Activated T-cell treated with anti-CD3 and anti-CD28 coated beads, Interleukin-2, amount 50 U/mL, for 72 hours (primary cell): ENCODE data around the gene SH3TC1. TPM values are rescaled to one million over a fixed set of nuclear protein-coding genes. Genes with fewer than 3 reads are reported as not detected.

ENCODE experiments used
- ATAC-seq, 2 donors: fragments of 150-1000 bp; cut with Tn5 transposase; replicated peaks in 1 of 2; 2 replicates each; pipeline ENCODE4 v1.10.0; 2021; ENCODE audit warnings: moderate library complexity in 2 of 2, mild to moderate bottlenecking in 1 of 2
- DNase-seq, 2 donors: peaks; one replicate each; pipeline ENCODE4 v3.0.0; 2021 to 2022; ENCODE audit warnings: mixed read lengths in 1 of 2
- H3K27ac Mint-ChIP-seq: one replicate; pipeline ENCODE4 v1.8.0; 2022; ENCODE audit warnings: mild to moderate bottlenecking, moderate library complexity, mixed read lengths
- H3K27me3 Mint-ChIP-seq: one replicate; pipeline ENCODE4 v1.8.0; 2022; ENCODE audit warnings: low read depth, mixed read lengths
- H3K36me3 Mint-ChIP-seq, 2 donors: one replicate each; pipeline ENCODE4 v1.8.0; 2022; ENCODE audit warnings: mixed read lengths in 2 of 2, mild to moderate bottlenecking in 1 of 2; ENCODE audit not compliant: insufficient read depth in 2 of 2
- H3K4me1 Mint-ChIP-seq: one replicate; pipeline ENCODE4 v1.8.0; 2022; ENCODE audit warnings: low read depth, mixed read lengths
- H3K4me3 Mint-ChIP-seq, 2 donors: one replicate each; pipeline ENCODE4 v1.8.0; 2022; ENCODE audit warnings: mild to moderate bottlenecking in 2 of 2, mixed read lengths in 2 of 2, moderate library complexity in 2 of 2
- H3K9me3 Mint-ChIP-seq, 2 donors: one replicate each; pipeline ENCODE4 v1.8.0; 2022; ENCODE audit warnings: mixed read lengths in 2 of 2
- total RNA-seq, 2 donors: library from RNA; stranded (reverse); gene quantifications; one replicate each; pipeline ENCODE4 v1.2.3, GENCODE V29; 2022

Gene SH3TC1
- total RNA-seq, 2 donors from 2014 or later = 15.2 to 39.0 TPM

GRCh38 chr4:8202108-8203051 lies 3.3 kb downstream of the SH3TC1 start:
- no peak for ATAC-seq
- H3K36me3 Mint-ChIP-seq = peaks cover 0 to 2% of the 10 kb centered on the region in 2 donors
- DNase-seq = no peak
- no peaks in the 10 kb centered on the region for H3K9me3 Mint-ChIP-seq
- H3K4me1 Mint-ChIP-seq = peaks cover 37% of the 10 kb centered on the region
- peak overlapping the region in 1 of 2 donors; percentile 22 for H3K4me3 Mint-ChIP-seq
- no peak overlapping the region for H3K27ac Mint-ChIP-seq
- H3K27me3 Mint-ChIP-seq = no peaks in the 10 kb centered on the region

GRCh38 chr4:8203052-8203401 lies 3.9 kb downstream of the SH3TC1 start:
- H3K27me3 Mint-ChIP-seq = no peaks in the 10 kb centered on the region
- no peaks in the 10 kb centered on the region for H3K9me3 Mint-ChIP-seq
- no peak overlapping the region for H3K27ac Mint-ChIP-seq
- DNase-seq (no peak), ATAC-seq (no peak)
- peaks cover 37% of the 10 kb centered on the region for H3K4me1 Mint-ChIP-seq
- no peak overlapping the region for H3K4me3 Mint-ChIP-seq
- H3K36me3 Mint-ChIP-seq = peaks cover 0 to 2% of the 10 kb centered on the region in 2 donors

DNA sequence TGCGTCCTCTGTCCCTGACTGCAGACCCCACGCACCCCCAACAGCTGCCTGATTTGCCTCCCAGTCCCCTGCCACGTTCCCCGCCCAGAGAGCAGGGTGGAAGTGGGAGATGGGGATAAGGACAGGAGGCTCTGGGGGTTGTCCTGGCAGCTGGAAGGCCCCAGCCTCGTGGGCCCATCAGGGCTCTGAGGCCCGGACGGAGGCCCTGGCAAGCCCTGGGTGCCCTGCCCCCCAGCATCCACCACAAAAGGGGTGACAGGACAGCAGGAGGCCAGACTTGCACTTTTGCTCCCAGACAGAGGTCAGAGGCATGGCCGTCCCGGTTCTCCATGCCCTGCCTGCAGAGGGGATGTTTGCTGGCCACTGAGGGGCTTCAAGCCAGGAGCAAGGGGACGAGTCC lies 4.7 kb downstream of the SH3TC1 start:
- no peaks in the 10 kb centered on the region for H3K27me3 Mint-ChIP-seq
- ATAC-seq (no peak), DNase-seq (no peak)
- H3K4me1 Mint-ChIP-seq = peaks cover 29% of the 10 kb centered on the region
- H3K4me3 Mint-ChIP-seq = no peak overlapping the region
- peaks cover 0 to 2% of the 10 kb centered on the region in 2 donors for H3K36me3 Mint-ChIP-seq
- no peaks in the 10 kb centered on the region for H3K9me3 Mint-ChIP-seq
- no peak overlapping the region for H3K27ac Mint-ChIP-seq

GRCh38 chr4:8204576-8205227 lies 5.6 kb downstream of the SH3TC1 start:
- Mint-ChIP-seq H3K36me3 (peaks cover 0 to 2% of the 10 kb centered on the region in 2 donors), H3K27ac (no peak overlapping the region), H3K4me1 (peaks cover 23% of the 10 kb centered on the region), H3K9me3 (no peaks in the 10 kb centered on the region), H3K27me3 (no peaks in the 10 kb centered on the region), H3K4me3 (no peak overlapping the region)
- ATAC-seq (no peak), DNase-seq (no peak)

- Mint-ChIP-seq H3K4me3 (no peak overlapping the region), H3K36me3 (peaks cover 0 to 2% of the 10 kb centered on the region in 2 donors), H3K27me3 (no peaks in the 10 kb centered on the region), H3K4me1 (peaks cover 18% of the 10 kb centered on the region), H3K9me3 (no peaks in the 10 kb centered on the region), H3K27ac (no peak overlapping the region)
- DNase-seq (no peak), ATAC-seq (no peak)
Observed at GRCh38 chr4:8205241-8205707, 6.2 kb downstream of the SH3TC1 start.

DNA sequence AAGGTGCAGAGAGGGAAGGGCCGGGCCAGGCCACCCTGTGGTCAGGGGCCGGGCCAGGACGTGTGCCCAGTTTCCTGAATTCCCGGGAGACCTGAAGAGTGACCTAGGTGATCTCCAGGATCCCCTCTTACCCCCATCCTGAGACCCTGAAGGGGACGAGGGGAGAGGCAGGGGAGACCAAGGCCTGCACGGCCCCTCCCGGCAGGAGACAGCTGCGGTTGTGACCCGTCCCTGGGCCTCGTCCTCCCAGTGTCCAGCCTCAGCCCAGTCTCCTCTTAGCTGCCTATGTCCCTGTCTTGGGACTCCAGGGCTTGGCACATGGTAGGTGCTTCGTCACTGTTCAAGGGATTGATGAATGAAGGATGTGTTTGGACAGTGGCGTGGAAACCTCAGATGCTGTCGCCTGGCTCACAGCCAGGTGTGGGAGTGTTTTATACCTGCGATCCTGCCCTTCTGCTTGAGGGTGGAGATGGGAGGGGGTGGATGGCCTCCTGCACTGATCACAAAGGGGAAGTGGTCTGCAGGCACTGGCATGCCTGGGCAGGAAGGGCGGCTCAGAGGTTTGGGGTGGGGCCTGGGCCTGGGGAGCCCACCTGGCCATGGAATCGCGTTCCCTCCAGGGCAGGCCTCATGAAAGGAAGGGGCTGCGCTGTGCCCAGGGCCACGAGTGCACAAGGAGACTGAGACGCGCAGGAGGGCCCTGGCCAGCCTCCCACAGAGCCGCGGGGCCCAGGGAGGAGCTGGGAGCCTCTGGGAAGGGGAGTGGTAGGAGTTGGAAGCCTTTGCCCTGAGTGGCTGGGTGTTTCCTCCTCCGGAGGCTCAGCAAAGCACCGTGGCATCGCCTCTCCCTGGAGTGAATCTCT lies 6.9 kb downstream of the SH3TC1 start:
- DNase-seq (no peak), ATAC-seq (no peak)
- no peaks in the 10 kb centered on the region for H3K9me3 Mint-ChIP-seq
- H3K27me3 Mint-ChIP-seq = no peaks in the 10 kb centered on the region
- H3K4me3 Mint-ChIP-seq = no peak overlapping the region
- H3K27ac Mint-ChIP-seq = no peak overlapping the region
- H3K4me1 Mint-ChIP-seq = peaks cover 11% of the 10 kb centered on the region
- peaks cover 0 to 2% of the 10 kb centered on the region in 2 donors for H3K36me3 Mint-ChIP-seq

- Mint-ChIP-seq H3K9me3 (no peaks in the 10 kb centered on the region), H3K36me3 (no peaks in the 10 kb centered on the region), H3K27ac (no peak overlapping the region), H3K4me1 (no peaks in the 10 kb centered on the region), H3K4me3 (no peak overlapping the region), H3K27me3 (no peaks in the 10 kb centered on the region)
- ATAC-seq (no peak), DNase-seq (no peak)
Observed at GRCh38 chr4:8207314-8207713, 8.2 kb downstream of the SH3TC1 start.

GRCh38 chr4:8208565-8208964 lies 9.5 kb downstream of the SH3TC1 start:
- Mint-ChIP-seq H3K9me3 (no peaks in the 10 kb centered on the region), H3K27me3 (no peaks in the 10 kb centered on the region), H3K4me3 (no peak overlapping the region), H3K4me1 (no peaks in the 10 kb centered on the region), H3K36me3 (no peaks in the 10 kb centered on the region), H3K27ac (no peak overlapping the region)
- DNase-seq (no peak), ATAC-seq (no peak)

DNA sequence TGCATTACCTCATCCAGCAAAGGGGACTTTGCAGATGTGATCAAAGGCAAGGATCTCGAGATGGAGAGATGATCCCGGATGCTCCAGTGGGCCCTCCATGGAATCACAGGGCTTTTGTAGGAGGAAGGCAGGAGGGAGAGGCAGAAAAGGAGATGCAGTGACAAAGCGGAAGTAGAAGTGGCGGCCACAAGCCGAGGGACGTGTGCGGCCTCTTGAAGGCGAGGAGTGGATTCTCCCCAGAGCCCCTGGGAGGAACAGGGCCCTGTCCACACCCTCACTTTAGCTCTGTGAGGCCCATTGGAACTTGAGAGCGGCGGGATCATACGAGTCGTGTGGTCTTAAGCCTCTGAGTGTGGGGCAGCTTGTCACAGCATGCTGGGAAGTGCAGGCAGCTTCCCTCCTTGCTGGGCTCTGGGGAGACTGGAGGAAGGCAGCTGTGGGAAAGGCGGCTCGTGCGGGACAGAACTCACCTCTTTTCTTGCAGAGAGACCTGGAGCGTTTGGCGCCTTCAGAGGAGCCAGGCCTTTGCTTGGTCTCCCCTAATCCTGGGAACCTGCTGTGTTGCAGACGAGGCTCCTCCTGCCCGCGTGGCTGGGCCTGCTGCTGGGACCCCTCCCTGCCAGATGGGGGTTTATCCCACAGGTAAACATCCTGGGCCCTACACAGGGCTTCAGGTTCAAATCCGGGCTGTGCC lies 10.2 kb downstream of the SH3TC1 start:
- H3K4me3 Mint-ChIP-seq = no peak overlapping the region
- no peaks in the 10 kb centered on the region for H3K27me3 Mint-ChIP-seq
- H3K27ac Mint-ChIP-seq = no peak overlapping the region
- DNase-seq = no peak
- H3K4me1 Mint-ChIP-seq = no peaks in the 10 kb centered on the region
- ATAC-seq = no peak
- no peaks in the 10 kb centered on the region for H3K36me3 Mint-ChIP-seq
- no peaks in the 10 kb centered on the region for H3K9me3 Mint-ChIP-seq

DNA sequence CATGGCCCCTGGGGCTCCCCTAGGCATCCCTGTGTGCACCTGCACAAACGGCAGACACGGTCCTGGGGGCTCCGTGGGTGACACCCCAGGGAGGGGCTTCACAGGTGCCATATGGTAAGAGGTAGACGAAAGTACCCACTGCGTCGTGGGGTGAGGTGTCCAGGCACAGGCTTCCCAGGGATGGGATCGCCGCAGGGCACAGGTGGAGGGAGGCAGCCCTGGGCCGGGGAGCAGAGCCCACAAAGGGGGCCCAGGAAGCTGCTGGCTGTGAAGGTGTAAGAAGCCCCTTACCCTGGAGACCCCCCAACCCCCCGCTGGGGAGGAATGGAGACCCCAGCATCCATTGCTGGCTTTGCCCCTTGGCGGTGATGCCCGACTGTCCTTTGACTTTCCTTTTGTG lies 10.9 kb downstream of the SH3TC1 start:
- Mint-ChIP-seq H3K4me1 (no peaks in the 10 kb centered on the region), H3K27ac (no peak overlapping the region), H3K36me3 (no peaks in the 10 kb centered on the region), H3K9me3 (no peaks in the 10 kb centered on the region), H3K4me3 (no peak overlapping the region), H3K27me3 (no peaks in the 10 kb centered on the region)
- ATAC-seq (no peak), DNase-seq (no peak)

- Mint-ChIP-seq H3K4me1 (no peaks in the 10 kb centered on the region), H3K4me3 (no peak overlapping the region), H3K36me3 (no peaks in the 10 kb centered on the region), H3K27ac (no peak overlapping the region), H3K9me3 (no peaks in the 10 kb centered on the region), H3K27me3 (no peaks in the 10 kb centered on the region)
- DNase-seq (no peak), ATAC-seq (no peak)
Observed at GRCh38 chr4:8210616-8211015, 11.5 kb downstream of the SH3TC1 start.

GRCh38 chr4:8211251-8211650 lies 12.2 kb downstream of the SH3TC1 start:
- no peak for ATAC-seq
- no peak overlapping the region for H3K27ac Mint-ChIP-seq
- no peak overlapping the region for H3K4me3 Mint-ChIP-seq
- no peak for DNase-seq
- no peaks in the 10 kb centered on the region for H3K9me3 Mint-ChIP-seq
- no peaks in the 10 kb centered on the region for H3K36me3 Mint-ChIP-seq
- H3K27me3 Mint-ChIP-seq = no peaks in the 10 kb centered on the region
- no peaks in the 10 kb centered on the region for H3K4me1 Mint-ChIP-seq
